GM23248 (cell line): ENCODE data around the gene NOTO.

ENCODE experiments used
- EZH2 ChIP-seq: fragments of 200-600 bp; sonication (generic); IDR thresholded peaks from 2 replicates; pipeline ENCODE4 v1.6.1; 2018; ENCODE audit warnings: antibody characterized with exemption, mild to moderate bottlenecking; ENCODE audit not compliant: insufficient read depth, poor library complexity, severe bottlenecking
- EZH2phosphoT487 ChIP-seq: fragments of 200-600 bp; sonication (generic); IDR thresholded peaks from 2 replicates; pipeline ENCODE4 v1.6.1; 2018; ENCODE audit warnings: antibody characterized with exemption, moderate library complexity, mild to moderate bottlenecking, low read depth; ENCODE audit not compliant: insufficient read depth

DNA sequence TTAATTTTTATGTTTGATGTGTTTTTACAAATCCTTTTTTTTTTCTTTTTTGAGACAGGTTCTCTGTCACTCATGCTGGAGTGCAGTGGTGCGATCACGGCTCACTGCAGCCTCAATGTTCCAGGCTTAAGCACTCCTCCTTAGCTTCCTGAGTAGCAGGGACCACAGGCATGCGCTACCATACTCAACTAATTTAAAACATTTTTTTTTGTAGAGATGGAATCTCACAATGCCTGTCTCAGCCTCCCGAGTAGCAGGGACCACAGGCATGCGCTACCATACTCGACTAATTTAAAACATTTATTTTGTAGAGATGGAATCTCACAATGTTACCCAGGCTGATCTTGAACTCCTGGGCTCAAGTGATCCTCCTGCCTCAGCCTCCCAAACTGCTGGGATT lies 3.2 kb downstream of the NOTO start:
- TF ChIP-seq EZH2phosphoT487 = no peak
- no peak for TF ChIP-seq EZH2
